Sigmoid colon (tissue), 7 donors: Measurements from ENCODE around the gene FJX1. TPM values are rescaled to one million over a fixed set of nuclear protein-coding genes. Genes with fewer than 3 reads are reported as not detected.

Source experiments
- DNase-seq: peaks from one replicate; pipeline ENCODE4 v3.0.0-alpha.2; 2019
- H3K27ac ChIP-seq, 4 donors: fragments of 200-600 bp; sonication (generic); one replicate each; pipeline ENCODE4 v1.5.1; 2016 to 2019; ENCODE audit warnings: mild to moderate bottlenecking in 1 of 4
- H3K27me3 ChIP-seq, 3 donors: fragments of 200-600 bp; sonication (generic); one replicate each; pipeline ENCODE4 v1.5.1; 2019; ENCODE audit warnings: mild to moderate bottlenecking in 1 of 3
- H3K36me3 ChIP-seq, 4 donors: fragments of 200-600 bp; sonication (generic); one replicate each; pipeline ENCODE4 v1.5.1; 2016 to 2019
- H3K4me1 ChIP-seq, 4 donors: fragments of 200-600 bp; sonication (generic); one replicate each; pipeline ENCODE4 v1.5.1; 2017 to 2019
- H3K4me3 ChIP-seq, 4 donors: fragments of 200-600 bp; sonication (generic); one replicate each; pipeline ENCODE4 v1.5.1; 2017 to 2019; ENCODE audit warnings: mild to moderate bottlenecking in 2 of 4, moderate library complexity in 1 of 4
- H3K9me3 ChIP-seq, 4 donors: fragments of 200-600 bp in 3 of 4; sonication (generic) in 3 of 4; one replicate each; pipeline versions ENCODE4 v1.5.1 to v1.6.1; 2013 to 2019
- EP300 ChIP-seq, 4 donors: sonication (generic); formaldehyde crosslinking; IDR thresholded peaks; one replicate each; pipeline ENCODE4 v1.6.1; 2017; ENCODE audit warnings: antibody characterized with exemption in 4 of 4
- POLR2A ChIP-seq, 2 donors: fragments of 450-650 bp; IDR thresholded peaks; one replicate each; pipeline ENCODE4 v1.6.1; 2016; ENCODE audit warnings: antibody characterized with exemption in 2 of 2, mild to moderate bottlenecking in 2 of 2, moderate library complexity in 2 of 2
- POLR2AphosphoS5 ChIP-seq, 4 donors: sonication (generic); formaldehyde crosslinking; IDR thresholded peaks; one replicate each; pipeline ENCODE4 v1.6.1; 2017; ENCODE audit warnings: antibody characterized with exemption in 4 of 4
- WGBS, 2 donors: extraction: QIAGEN DNeasy Blood & Tissue Kit; methylation state at CpG; one replicate each; pipeline ENCODE4 v1.1.7; 2013; 5-methylcytosine and 5-hydroxymethylcytosine counted together
- intact Hi-C: fragments of 100-400 bp; cut with DNase I; formaldehyde crosslinking; loops from one replicate; pipeline ENCODE4 v1.15.1; 2023
- polyA plus RNA-seq, 3 donors: library from polyadenylated mRNA; stranded (reverse); fragments of 200-250 nt; gene quantifications; one replicate each; pipeline ENCODE4 v1.2.3, GENCODE V29; 2013
- total RNA-seq, 4 donors: library from RNA; depleted of rRNA; stranded (reverse); fragments of >200 nt; gene quantifications; one replicate each; pipeline ENCODE4 v1.1.0, GENCODE V29; 2016
- TF ChIP-seq, protein P1 (sequence below), 4 experiments: fragments of 450-650 bp in 3 of 4; fragments of 200-600 bp in 1 of 4; IDR thresholded peaks; one replicate each; pipeline ENCODE4 v1.5.1; 2016 to 2019; ENCODE audit warnings: antibody characterized with exemption in 4 of 4, mild to moderate bottlenecking in 3 of 4, moderate library complexity in 2 of 4
- donor health status: healthy with polysubstance abuse.
- donor health status: Bipolar disorder and iron deficiency.
- donor health status: healthy.

The FJX1 gene
- total and polyA plus RNA-seq, 7 donors: 0.46 to 9.4 (median 2.3) TPM; not detected in 1

DNA sequence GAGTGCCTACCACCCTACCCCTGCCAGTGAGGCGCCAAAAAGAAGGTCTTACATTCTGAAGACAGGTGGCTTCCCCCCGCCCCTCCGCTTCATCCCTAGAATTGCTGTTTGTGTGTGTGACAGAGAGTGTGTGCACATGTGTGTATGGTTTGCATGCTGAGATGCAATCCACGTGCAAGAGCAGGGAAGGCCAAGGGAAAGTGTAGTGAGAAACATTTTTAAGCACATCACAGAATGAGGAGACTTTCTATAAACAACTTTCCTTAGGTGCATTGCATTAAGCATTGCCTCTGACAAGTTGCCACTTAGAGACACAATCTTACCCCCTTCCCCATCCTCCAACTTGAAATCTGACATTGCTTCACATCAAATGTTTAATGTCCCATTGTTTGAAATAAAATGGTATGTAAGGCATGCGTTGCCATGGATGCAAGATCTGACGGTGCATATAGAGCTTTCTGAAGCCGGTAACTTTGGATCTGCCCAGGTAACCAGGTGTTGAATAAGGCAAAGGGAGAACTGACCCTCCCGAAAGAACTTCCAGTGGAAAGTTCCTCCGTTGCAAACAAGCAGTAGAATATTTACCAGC is 21.4 kb downstream of the FJX1 start:
- DNase-seq: no peak
- TF ChIP-seq POLR2A (IDR thresholded peaks at IDR 0.05) (no peak), POLR2AphosphoS5 (IDR thresholded peaks at IDR 0.05) (no peak), EP300 (IDR thresholded peaks at IDR 0.05) (no peak)
- TF ChIP-seq, protein P1, sequence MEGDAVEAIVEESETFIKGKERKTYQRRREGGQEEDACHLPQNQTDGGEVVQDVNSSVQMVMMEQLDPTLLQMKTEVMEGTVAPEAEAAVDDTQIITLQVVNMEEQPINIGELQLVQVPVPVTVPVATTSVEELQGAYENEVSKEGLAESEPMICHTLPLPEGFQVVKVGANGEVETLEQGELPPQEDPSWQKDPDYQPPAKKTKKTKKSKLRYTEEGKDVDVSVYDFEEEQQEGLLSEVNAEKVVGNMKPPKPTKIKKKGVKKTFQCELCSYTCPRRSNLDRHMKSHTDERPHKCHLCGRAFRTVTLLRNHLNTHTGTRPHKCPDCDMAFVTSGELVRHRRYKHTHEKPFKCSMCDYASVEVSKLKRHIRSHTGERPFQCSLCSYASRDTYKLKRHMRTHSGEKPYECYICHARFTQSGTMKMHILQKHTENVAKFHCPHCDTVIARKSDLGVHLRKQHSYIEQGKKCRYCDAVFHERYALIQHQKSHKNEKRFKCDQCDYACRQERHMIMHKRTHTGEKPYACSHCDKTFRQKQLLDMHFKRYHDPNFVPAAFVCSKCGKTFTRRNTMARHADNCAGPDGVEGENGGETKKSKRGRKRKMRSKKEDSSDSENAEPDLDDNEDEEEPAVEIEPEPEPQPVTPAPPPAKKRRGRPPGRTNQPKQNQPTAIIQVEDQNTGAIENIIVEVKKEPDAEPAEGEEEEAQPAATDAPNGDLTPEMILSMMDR (IDR thresholded peaks at IDR 0.05): no peak
- WGBS, 2 donors: 54 to 74% methylated on average over 9 of the region's 9 CpGs
- no peaks in the 10 kb centered on the region for H3K9me3 ChIP-seq
- intact Hi-C loops: no loop called here
- H3K27ac ChIP-seq: no peak overlapping the region
- no peaks in the 10 kb centered on the region for H3K4me1 ChIP-seq
- no peaks in the 10 kb centered on the region for H3K36me3 ChIP-seq
- no peak overlapping the region for H3K4me3 ChIP-seq
- peaks cover 0 to 4% (median 0%) of the 10 kb centered on the region in 3 donors for H3K27me3 ChIP-seq

DNA sequence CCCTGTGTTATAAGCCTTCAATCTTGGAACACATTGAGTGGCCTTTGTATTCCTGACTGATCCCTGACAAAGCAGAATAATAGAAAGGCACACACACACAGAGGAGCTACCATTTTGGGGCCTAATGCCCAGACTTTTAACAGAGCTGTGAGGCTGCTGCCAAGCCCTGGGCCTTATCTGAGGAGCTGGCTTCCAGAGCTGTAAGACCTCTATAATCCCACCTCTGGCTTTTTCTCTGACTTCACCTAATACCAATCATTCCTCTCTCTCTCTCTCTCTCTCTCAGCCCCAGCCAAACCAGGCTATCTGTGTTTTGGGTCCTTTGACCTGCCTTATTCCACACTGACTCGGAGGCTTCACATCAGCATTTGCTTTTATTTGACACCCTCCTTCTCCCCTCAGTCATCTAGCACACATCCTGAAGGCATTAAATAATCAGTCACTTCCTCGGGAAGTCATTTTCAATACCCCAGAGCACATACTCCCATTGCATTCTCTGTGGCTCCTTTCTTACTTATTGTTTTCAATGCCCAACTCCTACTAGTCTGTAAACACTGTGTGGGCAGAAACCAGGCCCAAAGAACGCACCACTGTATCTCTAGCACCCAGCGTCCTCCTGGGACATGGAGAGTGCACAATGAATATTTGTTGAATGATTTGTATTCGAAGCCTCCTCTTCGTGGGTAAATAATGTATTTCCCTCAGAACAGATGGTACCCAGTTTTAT is 23.1 kb downstream of the FJX1 start:
- H3K4me3 ChIP-seq: no peak overlapping the region
- H3K36me3 ChIP-seq: no peaks in the 10 kb centered on the region
- intact Hi-C loops: no loop called here
- no peaks in the 10 kb centered on the region for H3K27me3 ChIP-seq
- H3K27ac ChIP-seq: no peak overlapping the region
- TF ChIP-seq, protein P1 (IDR thresholded peaks at IDR 0.05): no peak
- TF ChIP-seq EP300 (IDR thresholded peaks at IDR 0.05) (no peak), POLR2AphosphoS5 (IDR thresholded peaks at IDR 0.05) (no peak), POLR2A (IDR thresholded peaks at IDR 0.05) (no peak)
- WGBS, 2 donors: 81 to 84% methylated on average over 6 of the region's 6 CpGs
- DNase-seq: no peak
- H3K4me1 ChIP-seq: no peaks in the 10 kb centered on the region
- H3K9me3 ChIP-seq: no peaks in the 10 kb centered on the region

DNA sequence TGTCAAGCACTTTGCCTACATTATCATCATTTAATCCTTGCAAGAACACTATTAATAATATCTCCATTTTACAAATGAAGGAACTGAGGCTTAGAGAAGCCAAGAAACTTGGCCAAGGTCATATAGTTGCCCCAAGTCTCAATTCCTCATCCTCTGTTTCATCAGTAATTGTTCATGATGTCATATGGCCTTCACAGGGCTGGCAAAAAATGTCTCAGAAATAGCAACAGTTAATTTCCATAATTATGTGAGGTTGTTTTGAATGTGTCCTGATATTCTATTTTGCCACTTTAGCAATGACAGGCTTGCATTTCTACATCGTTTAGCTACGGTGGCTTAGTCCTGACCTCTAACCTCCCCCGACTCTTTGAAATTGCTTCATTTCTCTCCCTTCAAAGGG is 23.7 kb downstream of the FJX1 start:
- intact Hi-C loops: no loop called here

DNA sequence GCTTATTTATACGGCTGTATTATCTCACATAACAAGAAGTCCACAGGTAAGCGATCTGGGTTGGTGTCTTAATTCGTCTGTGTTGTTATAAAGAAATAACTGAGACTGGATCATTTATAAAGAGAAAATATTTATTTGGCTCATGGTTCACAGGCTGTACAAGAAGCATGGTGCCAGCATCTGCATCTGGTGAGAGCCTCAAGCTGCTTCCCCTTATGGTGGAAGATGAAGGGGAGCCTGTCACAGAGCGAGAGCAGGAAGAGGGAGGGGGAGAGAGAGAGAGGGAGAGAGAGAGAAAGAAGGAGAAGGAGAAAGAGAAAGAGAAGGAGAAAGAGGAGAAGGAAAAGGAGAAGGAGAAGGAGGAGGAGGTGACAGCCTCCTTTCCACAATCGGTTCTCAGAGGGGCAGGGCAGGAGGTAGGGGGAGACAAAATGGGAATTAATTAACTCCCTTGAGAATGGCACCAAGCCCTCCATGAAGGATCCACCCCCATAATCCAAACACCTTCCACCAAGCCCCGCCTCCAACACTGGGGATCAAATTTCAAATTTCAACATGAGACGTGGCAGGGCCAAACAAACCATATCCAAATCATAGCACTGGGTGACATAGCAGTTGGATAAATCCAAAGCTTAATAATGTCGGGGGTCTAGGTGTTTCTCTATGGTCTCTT is 29.3 kb downstream of the FJX1 start:
- DNase-seq: no peak
- no peaks in the 10 kb centered on the region for H3K27me3 ChIP-seq
- TF ChIP-seq EP300 (IDR thresholded peaks at IDR 0.05) (no peak), POLR2AphosphoS5 (IDR thresholded peaks at IDR 0.05) (no peak), POLR2A (IDR thresholded peaks at IDR 0.05) (no peak)
- TF ChIP-seq, protein P1 (IDR thresholded peaks at IDR 0.05): no peak
- H3K4me3 ChIP-seq: no peak overlapping the region
- H3K9me3 ChIP-seq: no peaks in the 10 kb centered on the region
- intact Hi-C loops: no loop called here
- WGBS, 2 donors: 75 to 76% methylated on average over 8 of the region's 8 CpGs
- H3K27ac ChIP-seq: no peak overlapping the region
- no peaks in the 10 kb centered on the region for H3K4me1 ChIP-seq
- no peaks in the 10 kb centered on the region for H3K36me3 ChIP-seq

More for the DNA sequence above, 23.7 kb downstream of the FJX1 start:
- Histone ChIP-seq H3K36me3 (no peaks in the 10 kb centered on the region), H3K27me3 (no peaks in the 10 kb centered on the region), H3K27ac (no peak overlapping the region), H3K9me3 (no peaks in the 10 kb centered on the region), H3K4me1 (no peaks in the 10 kb centered on the region), H3K4me3 (no peak overlapping the region)
- no peak for DNase-seq
- TF ChIP-seq, protein P1 (IDR thresholded peaks at IDR 0.05): no peak
- TF ChIP-seq EP300 (IDR thresholded peaks at IDR 0.05): no peak
- TF ChIP-seq POLR2A (IDR thresholded peaks at IDR 0.05): no peak
- no peak for TF ChIP-seq POLR2AphosphoS5 (IDR thresholded peaks at IDR 0.05)
- 87 to 92% methylated on average over 3 of the region's 3 CpGs for WGBS, 2 donors
